ENCODE measurements around the gene FRMD4A.
"Not testable (repeated sequence)": the region's sequence is repeated elsewhere in the genome, so short reads cannot be mapped to it uniquely, and the experiment has no call there.

Gene FRMD4A

GRCh38 chr10:13810568-13810967 lies 520.2 kb downstream of the FRMD4A start:
- no peak for DNase-seq (ENCODE audit: low spot score)

GRCh38 chr10:13809427-13809826 lies 521.3 kb downstream of the FRMD4A start:
- no peak for DNase-seq (ENCODE audit: low spot score)

GRCh38 chr10:13808556-13809391 lies 522.0 kb downstream of the FRMD4A start:
- DNase-seq (ENCODE audit: low spot score): no peak

DNA sequence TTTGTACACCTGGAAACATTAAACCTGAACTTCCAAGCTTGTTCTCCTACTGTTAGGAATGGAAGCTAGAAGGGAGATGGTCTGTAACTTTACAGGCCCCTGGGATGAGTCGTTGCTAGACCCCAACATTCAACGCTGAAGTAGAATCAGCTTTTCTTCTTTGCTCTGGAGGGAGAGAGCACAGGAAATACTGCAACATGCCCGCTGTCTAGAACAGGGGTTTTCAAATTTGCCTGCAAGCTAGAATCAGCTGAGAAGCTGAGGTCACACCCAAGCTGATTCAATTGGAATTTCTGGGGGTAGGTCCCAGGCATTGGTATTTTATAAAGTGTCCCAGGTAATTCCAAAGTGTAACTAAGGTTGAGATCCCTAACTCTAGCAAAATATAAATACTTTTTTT lies 524.3 kb downstream of the FRMD4A start:
- no peak for DNase-seq (ENCODE audit: low spot score)

GRCh38 chr10:13803566-13804554 lies 526.9 kb downstream of the FRMD4A start:
- DNase-seq (ENCODE audit: low spot score): no peak

- no peak for DNase-seq (ENCODE audit: low spot score)
These were observed 528.8 kb downstream of the FRMD4A start for GRCh38 chr10:13801907-13802288.

- no peak for DNase-seq (ENCODE audit: low spot score)
These were observed 529.4 kb downstream of the FRMD4A start for GRCh38 chr10:13801156-13801906.

DNA sequence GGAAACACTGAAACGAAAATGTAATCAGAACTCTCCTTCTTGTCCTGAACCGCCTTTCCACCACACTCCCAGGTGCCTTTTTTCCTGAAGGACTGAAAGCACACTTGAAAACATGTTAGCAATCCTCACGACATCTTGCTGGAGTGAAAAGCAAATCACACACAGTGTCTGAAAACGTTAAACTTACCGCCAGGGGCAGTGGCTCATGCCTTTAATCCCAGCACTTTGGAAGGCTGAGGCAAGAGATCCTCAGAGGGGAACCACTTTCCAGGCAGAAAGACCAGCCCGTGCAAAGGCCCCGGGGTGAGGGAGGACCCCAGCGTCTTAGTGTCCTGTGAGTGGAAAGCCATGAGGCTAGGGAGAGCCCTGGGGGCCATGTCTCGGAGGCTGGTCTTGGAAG lies 533.6 kb downstream of the FRMD4A start:
- no peak for DNase-seq (ENCODE audit: low spot score)

DNA sequence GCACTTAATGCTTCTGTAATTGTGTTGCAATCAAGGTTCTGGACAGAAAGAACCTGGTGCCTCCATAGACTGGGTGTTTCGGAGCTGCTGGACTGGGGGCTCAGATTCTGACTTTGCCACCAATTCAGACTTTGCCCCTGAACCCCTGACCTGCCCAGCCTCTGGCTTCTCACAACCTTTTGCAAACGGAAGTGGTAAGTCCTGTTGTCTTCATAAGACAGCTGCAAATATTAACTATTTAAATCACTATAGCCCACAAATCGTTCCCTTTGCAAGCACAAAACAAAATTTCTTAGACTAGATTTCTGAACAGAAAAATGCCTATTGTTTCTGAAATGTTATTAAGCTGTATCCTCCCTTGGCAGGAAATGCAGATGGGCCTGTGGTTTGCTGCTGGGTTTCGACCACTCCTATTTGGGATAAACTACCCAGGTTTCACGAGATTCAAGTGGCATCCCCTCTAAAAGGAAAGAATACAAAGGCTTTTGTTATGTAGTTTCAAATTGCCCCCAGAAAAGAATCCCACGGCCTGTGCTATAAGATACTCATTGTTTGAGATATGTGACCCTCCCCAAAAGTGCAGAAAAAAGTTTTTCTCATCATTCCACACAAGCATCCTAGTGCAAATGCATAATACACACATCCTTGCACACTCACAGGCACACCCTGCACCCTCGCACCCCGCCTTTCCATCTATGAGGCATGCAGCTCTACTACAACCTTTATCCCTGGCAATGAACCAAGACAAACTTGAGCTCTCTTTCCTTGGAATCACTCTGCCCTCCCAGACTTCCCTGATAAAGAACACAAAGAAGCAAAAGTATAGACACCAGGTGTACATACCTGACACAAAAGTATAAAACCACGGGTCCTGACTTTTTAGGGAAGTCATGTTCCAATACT lies 534.8 kb downstream of the FRMD4A start:
- peak; percentile 28 for DNase-seq (ENCODE audit: low spot score)

- no peak for DNase-seq (ENCODE audit: low spot score)
These were observed 535.6 kb downstream of the FRMD4A start for GRCh38 chr10:13794992-13795612.

DNA sequence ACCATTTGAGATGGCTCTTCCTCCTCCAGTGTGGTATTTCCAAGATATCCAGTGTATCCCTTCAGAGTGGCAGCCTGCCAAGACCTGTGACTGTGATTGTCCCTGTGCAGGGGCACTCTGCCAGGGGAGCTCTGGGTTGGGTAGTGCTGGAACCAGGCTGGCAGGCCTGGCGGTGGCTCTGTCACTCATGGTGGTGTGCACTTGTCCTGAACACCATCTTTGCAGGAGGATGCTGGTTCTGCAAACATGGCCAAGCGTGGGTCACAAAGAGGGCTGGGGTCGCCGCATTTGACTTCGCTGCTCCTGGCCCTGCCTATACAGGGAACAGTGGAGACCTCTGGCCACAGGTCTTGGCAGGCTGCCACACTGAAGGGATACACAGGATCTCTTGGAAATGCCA lies 538.7 kb downstream of the FRMD4A start:
- no peak for DNase-seq (ENCODE audit: low spot score)

DNA sequence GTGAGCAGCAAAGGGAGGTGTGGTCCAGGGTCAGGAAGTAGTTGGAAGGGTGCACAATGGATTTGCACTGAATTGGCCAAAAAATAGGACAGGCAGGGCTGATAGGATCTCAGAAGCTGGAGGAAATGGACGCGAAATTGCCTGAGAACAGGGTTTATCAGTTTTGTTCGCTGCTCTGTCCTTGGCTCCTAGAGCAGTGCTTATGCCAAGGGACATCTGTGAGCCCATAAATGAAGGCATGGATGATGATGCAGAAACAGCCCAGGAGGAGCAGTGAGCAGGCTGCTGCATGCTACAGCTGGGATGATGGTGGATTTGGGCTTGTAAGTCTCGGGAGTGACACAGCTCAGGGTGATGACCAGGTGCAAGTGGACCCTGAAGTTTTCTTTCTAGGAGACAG lies 539.2 kb downstream of the FRMD4A start:
- DNase-seq (ENCODE audit: low spot score): no peak

DNA sequence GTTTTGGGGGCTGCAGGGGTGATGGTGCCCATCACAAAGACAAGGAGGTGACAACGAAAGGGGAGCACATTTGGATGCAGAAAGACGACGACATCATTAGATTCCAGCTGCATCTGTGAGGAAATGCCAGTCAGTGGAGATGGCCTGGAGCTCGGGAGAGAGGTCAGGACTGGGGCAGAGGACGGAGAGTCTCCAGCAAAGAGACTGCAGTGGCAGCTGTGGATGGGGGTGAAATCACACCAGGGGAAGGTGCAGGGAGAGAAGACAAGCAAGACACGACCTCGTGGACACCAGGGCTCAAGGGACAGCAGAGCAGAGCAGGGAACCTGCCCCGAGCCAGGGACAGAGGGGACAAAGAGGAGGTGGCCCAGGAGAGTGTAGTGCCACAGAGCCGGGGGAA lies 540.5 kb downstream of the FRMD4A start:
- DNase-seq (ENCODE audit: low spot score): no peak

DNA sequence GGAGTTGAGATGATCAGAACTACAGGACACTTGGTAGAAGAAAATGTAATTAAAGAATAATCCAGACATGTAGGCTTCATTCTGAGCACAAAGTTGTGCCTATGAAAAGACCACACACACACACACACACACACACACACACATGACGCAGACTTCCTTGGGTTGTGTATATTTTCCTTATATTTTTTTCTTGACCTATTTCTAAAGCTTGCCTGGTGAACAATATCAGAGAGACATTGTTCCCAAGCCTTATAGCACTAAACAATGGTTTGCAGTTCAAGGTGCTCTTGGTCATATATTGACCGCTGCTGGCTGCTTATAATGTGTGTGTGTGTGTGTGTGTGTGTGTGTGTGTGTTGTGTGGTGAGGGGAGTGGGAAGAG lies 541.3 kb downstream of the FRMD4A start:
- DNase-seq (ENCODE audit: low spot score): no peak

- peak; percentile 27 for DNase-seq (ENCODE audit: low spot score)
These were observed 541.8 kb downstream of the FRMD4A start for GRCh38 chr10:13788711-13789447.

- DNase-seq (ENCODE audit: low spot score): no peak
These were observed 542.5 kb downstream of the FRMD4A start for GRCh38 chr10:13788320-13788600.

- DNase-seq (ENCODE audit: low spot score): peak; percentile 87
These were observed 543.7 kb downstream of the FRMD4A start for GRCh38 chr10:13787015-13787421.

GRCh38 chr10:13784067-13784466 lies 546.7 kb downstream of the FRMD4A start:
- peak; percentile 52 for DNase-seq (ENCODE audit: low spot score)

- DNase-seq (ENCODE audit: low spot score): no peak
These were observed 551.0 kb downstream of the FRMD4A start for GRCh38 chr10:13779748-13780147.

DNA sequence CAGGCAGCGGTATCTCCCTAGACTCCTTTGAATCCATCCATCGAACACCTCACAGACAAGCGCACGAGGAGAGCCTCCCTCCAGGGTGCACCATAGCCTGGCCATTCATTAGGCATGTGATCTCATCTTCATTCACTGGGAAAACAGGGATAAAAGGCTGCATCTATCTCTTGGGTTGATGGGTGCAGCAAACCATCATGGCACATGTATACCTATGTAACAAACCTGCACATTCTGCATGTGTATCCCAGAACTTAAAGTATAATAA lies 552.1 kb downstream of the FRMD4A start:
- not testable (repeated sequence) for DNase-seq (ENCODE audit: low spot score)

All from CD4-positive, alpha-beta T cell treated with Interleukin-6 at 100 ng/mL for 8 hours (primary cell).